SK-N-SH treated with all-trans-retinoic acid at 6 μM for 48 hours (cell line): ENCODE measurements around the gene PPP2R2C.

Source experiments
- ATAC-seq: fragments of 200-7000 bp; cut with Tn5 transposase; 3 replicates; pipeline ENCODE4 v1.9.1; 2020; ENCODE audit warnings: mild to moderate bottlenecking, moderate library complexity
- ARNTL ChIP-seq: fragments of 450-650 bp; formaldehyde crosslinking; IDR thresholded peaks from 2 replicates; pipeline ENCODE4 v1.5.0; 2020; ENCODE audit warnings: low read depth, mild to moderate bottlenecking, moderate library complexity, borderline replicate concordance
- BACH2 ChIP-seq: fragments of 250-450 bp; sonication (Bioruptor Pico); IDR thresholded peaks from 2 replicates; pipeline ENCODE4 v1.9.0; 2021; ENCODE audit warnings: mild to moderate bottlenecking, borderline replicate concordance
- CREB5 ChIP-seq: fragments of 250-450 bp; sonication (Bioruptor Pico); IDR thresholded peaks from 2 replicates; pipeline ENCODE4 v1.5.1; 2020; ENCODE audit warnings: low read depth, mild to moderate bottlenecking, moderate library complexity
- CSDC2 ChIP-seq: fragments of 250-450 bp; sonication (Bioruptor Pico); IDR thresholded peaks from 2 replicates; pipeline ENCODE4 v1.5.0; 2020; ENCODE audit warnings: mild to moderate bottlenecking, moderate library complexity
- CSRNP3 ChIP-seq: fragments of 250-450 bp; sonication (Bioruptor Pico); IDR thresholded peaks from 2 replicates; pipeline ENCODE4 v1.5.1; 2021; ENCODE audit warnings: mild to moderate bottlenecking, moderate library complexity
- ESRRG ChIP-seq: fragments of 250-450 bp; sonication (Bioruptor Pico); IDR thresholded peaks from 2 replicates; pipeline ENCODE4 v1.6.1; 2021; ENCODE audit warnings: mild to moderate bottlenecking
- GLIS3 ChIP-seq: fragments of 250-450 bp; sonication (Bioruptor Pico); IDR thresholded peaks from 2 replicates; pipeline ENCODE4 v1.5.0; 2020; ENCODE audit warnings: mild to moderate bottlenecking, moderate library complexity
- ISL1 ChIP-seq: fragments of 250-450 bp; sonication (Bioruptor Pico); IDR thresholded peaks from 2 replicates; pipeline ENCODE4 v2.1.2; 2022; ENCODE audit warnings: mild to moderate bottlenecking, moderate library complexity
- OSR1 ChIP-seq: fragments of 250-450 bp; sonication (Bioruptor Pico); IDR thresholded peaks from 2 replicates; pipeline ENCODE4 v1.8.0; 2022; ENCODE audit warnings: moderate library complexity, mild to moderate bottlenecking, inconsistent platforms
- PATZ1 ChIP-seq: fragments of 250-450 bp; sonication (Bioruptor Pico); IDR thresholded peaks from 2 replicates; pipeline ENCODE4 v1.8.0; 2020; ENCODE audit warnings: mild to moderate bottlenecking, moderate library complexity, borderline replicate concordance
- POU6F1 ChIP-seq: fragments of 250-450 bp; sonication (Bioruptor Pico); IDR thresholded peaks from 2 replicates; pipeline ENCODE4 v1.8.0; 2021; ENCODE audit warnings: low read depth, mild to moderate bottlenecking, moderate library complexity, borderline replicate concordance
- PPARA ChIP-seq: fragments of 250-450 bp; sonication (Bioruptor Pico); IDR thresholded peaks from 2 replicates; pipeline ENCODE4 v1.5.0; 2020; ENCODE audit warnings: mild to moderate bottlenecking, borderline replicate concordance
- RARB ChIP-seq: fragments of 250-450 bp; sonication (Bioruptor Pico); IDR thresholded peaks from 2 replicates; pipeline ENCODE4 v1.8.0; 2021; ENCODE audit warnings: mild to moderate bottlenecking, moderate library complexity
- SNAI2 ChIP-seq: fragments of 250-450 bp; sonication (Bioruptor Pico); IDR thresholded peaks from 2 replicates; pipeline ENCODE4 v1.5.0; 2020; ENCODE audit warnings: mild to moderate bottlenecking, moderate library complexity
- TCF4 ChIP-seq: fragments of 250-450 bp; sonication (Bioruptor Pico); IDR thresholded peaks from 2 replicates; pipeline ENCODE4 v1.8.0; 2021; ENCODE audit warnings: mild to moderate bottlenecking, moderate library complexity, borderline replicate concordance
- TOX ChIP-seq: fragments of 250-450 bp; sonication (Bioruptor Pico); IDR thresholded peaks from 2 replicates; pipeline ENCODE4 v1.8.0; 2021; ENCODE audit warnings: mild to moderate bottlenecking, moderate library complexity, borderline replicate concordance
- TSHZ2 ChIP-seq: fragments of 250-450 bp; sonication (Bioruptor Pico); IDR thresholded peaks from 2 replicates; pipeline ENCODE4 v1.5.0; 2020; ENCODE audit warnings: mild to moderate bottlenecking, moderate library complexity
- ZC3H10 ChIP-seq: fragments of 250-450 bp; sonication (Bioruptor Pico); IDR thresholded peaks from 2 replicates; pipeline ENCODE4 v1.5.1; 2021; ENCODE audit warnings: mild to moderate bottlenecking, moderate library complexity
- ZFP30 ChIP-seq: fragments of 450-650 bp; formaldehyde crosslinking; IDR thresholded peaks from 2 replicates; pipeline ENCODE4 v1.5.0; 2022; ENCODE audit warnings: mild to moderate bottlenecking, moderate library complexity
- ZNF565 ChIP-seq: fragments of 450-650 bp; formaldehyde crosslinking; conservative IDR thresholded peaks from 2 replicates; pipeline ENCODE4 v1.5.0; 2020; ENCODE audit warnings: low read depth, mild to moderate bottlenecking, moderate library complexity
- ZNF70 ChIP-seq: fragments of 450-650 bp; formaldehyde crosslinking; IDR thresholded peaks from 2 replicates; pipeline ENCODE4 v1.5.0; 2020; ENCODE audit warnings: mild to moderate bottlenecking, moderate library complexity
- ZNF8 ChIP-seq: fragments of 450-650 bp; formaldehyde crosslinking; IDR thresholded peaks from 2 replicates; pipeline ENCODE4 v1.5.0; 2020; ENCODE audit warnings: mild to moderate bottlenecking, moderate library complexity

The PPP2R2C gene

GRCh38 chr4:6419452-6420028, 52.9 kb downstream of the PPP2R2C start:
- ATAC-seq, result no peak
- TF ChIP-seq ZNF8 (no peak), BACH2 (CRISPR knock-in tag) (no peak), ARNTL (CRISPR knock-in tag) (no peak)

- no peak for ATAC-seq
- no peak for TF ChIP-seq ZNF565 (CRISPR knock-in tag)
- TF ChIP-seq CSRNP3 (CRISPR knock-in tag), result no peak
- no peak for TF ChIP-seq CSDC2 (CRISPR knock-in tag)
- no peak for TF ChIP-seq RARB (CRISPR knock-in tag)
- TF ChIP-seq ZFP30, result no peak
- TF ChIP-seq ISL1, result no peak
- no peak for TF ChIP-seq CREB5 (CRISPR knock-in tag)
- TF ChIP-seq, all 23 proteins: peak for 0
Observed at GRCh38 chr4:6418193-6418755, 54.1 kb downstream of the PPP2R2C start.

- ATAC-seq, result no peak
- no peak for TF ChIP-seq OSR1
- no peak for TF ChIP-seq ISL1
- TF ChIP-seq BACH2 (CRISPR knock-in tag), result no peak
- TF ChIP-seq RARB (CRISPR knock-in tag), result no peak
- TF ChIP-seq TOX (CRISPR knock-in tag), result no peak
- TF ChIP-seq ZFP30, result no peak
- no peak for TF ChIP-seq ZNF565 (CRISPR knock-in tag)
- TF ChIP-seq GLIS3 (CRISPR knock-in tag), result no peak
- no peak for TF ChIP-seq ZNF8
- TF ChIP-seq TCF4, result no peak
- TF ChIP-seq ZC3H10 (CRISPR knock-in tag), result no peak
- no peak for TF ChIP-seq ZNF70 (CRISPR knock-in tag)
- no peak for TF ChIP-seq ARNTL (CRISPR knock-in tag)
- no peak for TF ChIP-seq PATZ1
- no peak for TF ChIP-seq SNAI2 (CRISPR knock-in tag)
Observed at GRCh38 chr4:6417516-6418050, 54.8 kb downstream of the PPP2R2C start.

GRCh38 chr4:6416518-6417286, 55.7 kb downstream of the PPP2R2C start:
- no peak; the same call in 2 of the 3 replicates for ATAC-seq
- no peak for TF ChIP-seq ESRRG (CRISPR knock-in tag)
- TF ChIP-seq ZNF8, result no peak
- no peak for TF ChIP-seq ZNF70 (CRISPR knock-in tag)
- no peak for TF ChIP-seq TSHZ2 (CRISPR knock-in tag)
- TF ChIP-seq CSDC2 (CRISPR knock-in tag), result no peak
- no peak for TF ChIP-seq SNAI2 (CRISPR knock-in tag)
- TF ChIP-seq POU6F1 (CRISPR knock-in tag), result no peak
- TF ChIP-seq ZC3H10 (CRISPR knock-in tag), result no peak
- no peak for TF ChIP-seq CSRNP3 (CRISPR knock-in tag)
- TF ChIP-seq PPARA (CRISPR knock-in tag), result no peak
- no peak for TF ChIP-seq ZFP30
- no peak for TF ChIP-seq OSR1
- no peak for TF ChIP-seq CREB5 (CRISPR knock-in tag)
